C4-2B (cell line): ENCODE measurements around the gene MUC5AC.

Experiments used
- CTCF ChIP-seq: fragments of 450-650 bp; conservative IDR thresholded peaks from 2 replicates; pipeline ENCODE4 v1.5.1; 2017; ENCODE audit warnings: mild to moderate bottlenecking
- ZFX ChIP-seq: fragments of 450-650 bp; IDR thresholded peaks from 2 replicates; pipeline ENCODE4 v1.6.1; 2017

DNA sequence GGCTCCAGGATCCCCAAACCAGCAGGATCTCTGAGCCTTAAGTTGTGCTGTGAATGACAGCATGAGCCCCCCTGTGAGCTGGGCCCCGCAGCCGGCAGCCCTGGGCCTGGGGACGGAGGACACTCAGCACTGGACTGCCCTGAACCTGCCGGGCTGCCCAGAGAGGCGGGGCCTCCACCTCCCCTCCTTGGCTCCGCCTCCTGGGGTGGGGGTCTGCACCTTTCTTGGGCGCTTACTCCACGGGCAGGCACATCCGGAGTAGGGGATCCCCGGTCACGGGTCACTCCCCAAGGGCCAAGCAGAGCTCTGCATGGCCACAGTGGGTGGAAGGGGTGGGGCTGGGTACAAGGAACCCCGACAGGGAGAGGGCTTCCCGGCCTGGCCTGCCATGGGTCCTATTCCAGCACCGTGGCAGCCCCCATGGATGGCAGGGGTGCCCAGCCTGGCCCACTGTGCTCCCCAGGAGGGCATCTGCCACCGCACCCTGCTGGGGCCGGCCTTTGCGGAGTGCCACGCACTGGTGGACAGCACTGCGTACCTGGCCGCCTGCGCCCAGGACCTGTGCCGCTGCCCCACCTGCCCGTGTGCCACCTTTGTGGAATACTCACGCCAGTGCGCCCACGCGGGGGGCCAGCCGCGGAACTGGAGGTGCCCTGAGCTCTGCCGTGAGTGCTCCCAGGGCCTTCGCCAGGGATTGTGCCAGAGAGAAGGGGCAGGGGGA is 70.5 kb downstream of the MUC5AC start:
- no peak for TF ChIP-seq CTCF
- no peak for TF ChIP-seq ZFX
